Activated CD8-positive, alpha-beta memory T cell treated with anti-CD3 and anti-CD28 coated beads, Interleukin-2, amount 50 U/mL, for 48 hours (primary cell): Measurements from ENCODE around the gene NDUFS2.

ENCODE experiments used
- DNase-seq: peaks from one replicate; pipeline ENCODE4 v3.0.0-alpha.2; 2020

NDUFS2 gene

DNA sequence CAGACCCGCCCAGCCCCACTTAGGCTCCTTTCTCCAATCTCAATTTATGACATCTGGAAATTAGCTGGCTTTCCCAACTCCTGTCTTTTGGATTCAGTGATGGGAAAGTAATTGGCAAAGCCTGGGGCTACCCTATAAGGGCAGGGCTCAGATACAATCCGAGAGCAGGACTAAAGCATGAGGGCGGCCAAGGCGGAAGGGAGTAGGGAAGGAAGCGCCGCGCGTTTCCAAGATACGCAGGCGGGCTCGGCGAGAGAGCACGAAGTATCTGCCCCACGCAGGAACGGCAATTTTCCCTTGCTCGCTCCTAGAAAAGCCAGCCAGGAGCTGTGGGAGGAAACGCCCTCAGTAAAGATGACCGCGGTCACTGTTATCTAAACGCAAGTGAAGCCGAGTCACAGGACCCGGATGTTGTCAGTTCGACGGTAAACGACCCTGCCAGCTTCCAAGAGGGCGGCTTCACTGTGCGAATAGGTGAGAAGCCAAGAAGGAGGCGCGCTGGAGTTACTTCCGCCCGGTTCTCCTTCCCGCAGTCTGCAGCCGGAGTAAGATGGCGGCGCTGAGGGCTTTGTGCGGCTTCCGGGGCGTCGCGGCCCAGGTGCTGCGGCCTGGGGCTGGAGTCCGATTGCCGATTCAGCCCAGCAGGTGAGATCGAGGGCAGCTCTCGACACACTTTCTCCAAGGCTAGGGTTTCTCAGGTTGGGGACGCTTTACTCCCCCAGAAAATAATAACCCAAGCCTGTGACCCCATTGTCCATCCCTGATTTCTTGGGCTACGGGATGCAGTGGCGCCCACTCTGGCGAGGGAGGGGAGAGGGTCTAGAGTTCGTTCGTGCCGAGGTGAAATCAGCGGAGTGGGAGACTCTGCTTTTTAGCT lies at the start of gene NDUFS2:
TSS of gene NDUFS2 (plus strand) at position 532 of the 877 bp plus-strand sequence. CDS start at position 551, 19 bp downstream.
- peak; percentile 93 for DNase-seq

DNA sequence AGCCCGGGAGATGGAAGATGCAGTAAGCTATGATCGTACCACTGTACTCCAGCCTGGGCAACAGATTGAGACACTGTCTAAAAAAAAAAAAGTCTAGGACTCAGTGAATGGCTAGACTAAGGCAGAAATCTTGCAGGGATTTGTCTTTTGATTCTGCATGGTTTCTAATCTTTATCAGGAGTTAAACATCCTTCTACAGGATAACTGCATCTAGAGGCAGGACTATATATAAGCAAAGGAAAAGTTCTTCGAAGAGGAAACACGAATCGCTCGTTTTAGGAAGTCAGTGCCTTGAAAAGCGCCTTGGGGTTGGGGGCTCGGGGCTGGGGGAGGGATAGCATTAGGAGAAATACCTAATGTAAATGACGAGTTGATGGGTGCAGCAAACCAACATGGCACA lies 49.0 kb upstream of the NDUFS2 start:
- DNase-seq = no peak

DNA sequence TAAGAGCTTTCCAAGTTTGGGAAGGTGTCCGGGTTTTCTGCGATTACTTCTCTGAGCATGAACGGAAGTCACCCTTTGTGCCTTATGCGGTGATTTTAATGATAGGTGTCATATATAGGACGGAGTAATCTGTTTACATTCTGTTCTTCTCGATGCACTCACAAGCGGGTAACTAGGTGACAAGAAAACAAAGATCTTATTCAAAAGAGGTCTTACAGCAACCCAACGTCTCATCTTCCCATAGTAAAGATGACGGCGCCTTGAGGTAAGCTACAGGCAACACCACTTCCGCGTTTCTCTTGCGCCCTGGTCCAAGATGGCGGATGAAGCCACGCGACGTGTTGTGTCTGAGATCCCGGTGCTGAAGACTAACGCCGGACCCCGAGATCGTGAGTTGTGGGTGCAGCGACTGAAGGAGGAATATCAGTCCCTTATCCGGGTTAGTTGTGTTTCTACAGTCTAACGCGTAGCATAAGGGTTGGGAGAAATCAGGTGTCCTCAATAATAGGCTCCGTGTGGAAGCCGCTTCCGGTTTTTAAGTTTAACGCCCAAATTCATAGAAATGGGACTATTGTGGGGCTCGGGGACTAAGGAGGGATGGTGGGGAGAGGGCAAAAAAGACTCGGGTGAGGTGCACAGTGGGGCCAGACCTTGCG lies 48.4 kb upstream of the NDUFS2 start, which contains the start of gene UFC1:
TSS of gene UFC1 (plus strand) at position 297 of the 656 bp plus-strand sequence. CDS start at position 317, 20 bp downstream.
- peak; percentile 87 for DNase-seq

DNA sequence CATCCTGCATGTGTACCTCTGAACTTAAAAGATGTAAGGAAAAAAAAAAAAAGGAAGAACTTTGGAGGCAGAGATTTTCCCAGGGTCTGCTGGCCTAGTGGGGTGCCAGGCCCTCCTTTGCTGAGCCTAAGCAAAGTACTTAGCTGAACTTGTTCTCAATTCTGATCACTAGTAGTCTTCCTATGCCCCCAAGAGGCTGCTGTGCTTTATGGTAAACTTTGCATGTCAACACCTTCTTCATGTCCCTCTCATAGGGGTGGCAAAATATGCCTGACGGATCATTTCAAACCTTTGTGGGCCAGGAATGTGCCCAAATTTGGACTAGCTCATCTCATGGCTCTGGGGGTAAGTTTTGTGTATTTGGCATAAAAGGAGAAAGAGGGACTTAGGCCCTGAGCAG lies 44.3 kb upstream of the NDUFS2 start:
- DNase-seq = no peak

DNA sequence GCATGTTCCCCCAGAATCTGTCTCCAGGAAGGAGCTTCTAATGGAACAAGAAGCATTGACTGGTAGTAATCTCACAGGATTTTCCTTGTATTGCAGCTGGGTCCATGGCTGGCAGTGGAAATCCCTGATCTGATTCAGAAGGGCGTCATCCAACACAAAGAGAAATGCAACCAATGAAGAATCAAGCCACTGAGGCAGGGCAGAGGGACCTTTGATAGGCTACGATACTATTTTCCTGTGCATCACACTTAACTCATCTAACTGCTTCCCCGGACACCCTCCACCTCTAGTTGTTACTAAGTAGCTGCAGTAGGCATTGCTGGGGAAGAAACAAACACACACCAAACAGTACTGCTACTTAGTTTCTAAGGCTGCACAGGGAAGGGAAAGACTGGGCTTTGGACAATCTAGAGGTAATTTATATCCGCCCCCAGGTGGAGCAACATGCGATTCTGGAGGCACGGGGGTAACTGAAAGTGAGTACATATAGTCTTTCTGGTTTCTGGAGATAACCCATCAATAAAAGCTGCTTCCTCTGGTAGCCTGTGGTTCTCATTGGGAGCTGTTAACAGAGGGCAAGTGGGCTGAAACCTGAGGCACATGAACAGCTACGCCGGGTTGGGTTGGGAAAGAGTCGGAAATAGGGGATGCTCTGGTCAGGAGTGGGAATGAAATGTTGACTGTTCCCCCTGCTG lies 43.7 kb upstream of the NDUFS2 start:
- no peak for DNase-seq

DNA sequence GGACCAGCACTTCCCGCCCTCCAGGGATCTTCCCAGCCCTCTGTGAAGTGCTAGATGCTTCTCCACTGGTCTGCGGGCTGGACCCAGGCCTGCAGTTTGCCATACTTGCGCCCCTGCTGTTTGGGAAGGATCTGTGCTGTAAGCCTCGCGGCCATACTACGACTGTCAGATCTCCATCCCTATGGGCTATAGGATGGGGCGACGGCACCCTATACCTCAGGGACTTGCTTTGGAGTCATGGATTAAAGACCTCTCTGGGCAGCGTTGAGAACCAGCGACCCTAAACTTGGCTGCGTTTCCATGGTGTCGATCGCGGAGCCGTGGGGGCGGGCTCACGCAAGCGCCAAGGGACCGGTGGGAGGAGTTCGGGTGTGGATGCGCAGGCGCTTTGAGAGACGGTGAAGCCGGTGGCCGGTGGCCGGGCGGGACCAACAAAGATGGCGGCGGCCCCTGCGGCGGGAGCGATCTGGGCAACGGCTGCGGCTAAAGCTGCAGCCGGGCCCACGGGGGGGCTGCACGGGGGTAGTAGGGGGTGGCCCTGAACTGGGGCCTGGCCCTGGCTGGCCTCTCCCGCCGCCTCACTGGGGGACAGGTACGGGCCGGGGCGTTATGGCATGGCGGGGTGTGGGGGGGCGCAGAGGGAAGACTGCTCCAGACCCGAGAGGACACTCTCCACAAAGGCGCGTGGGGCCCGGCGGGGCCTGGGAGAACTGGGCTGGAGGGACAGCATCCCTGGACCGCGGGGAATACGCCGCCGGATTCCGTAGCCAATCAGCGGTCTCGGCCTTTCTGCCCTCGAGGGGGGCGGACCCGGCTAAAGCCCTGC lies 42.9 kb upstream of the NDUFS2 start, which contains the start of gene USP21:
TSS of gene USP21 (plus strand) at position 414 of the 826 bp plus-strand sequence. CDS start 1,141 bp downstream, outside the sequence.
- peak; percentile 95 for DNase-seq

DNA sequence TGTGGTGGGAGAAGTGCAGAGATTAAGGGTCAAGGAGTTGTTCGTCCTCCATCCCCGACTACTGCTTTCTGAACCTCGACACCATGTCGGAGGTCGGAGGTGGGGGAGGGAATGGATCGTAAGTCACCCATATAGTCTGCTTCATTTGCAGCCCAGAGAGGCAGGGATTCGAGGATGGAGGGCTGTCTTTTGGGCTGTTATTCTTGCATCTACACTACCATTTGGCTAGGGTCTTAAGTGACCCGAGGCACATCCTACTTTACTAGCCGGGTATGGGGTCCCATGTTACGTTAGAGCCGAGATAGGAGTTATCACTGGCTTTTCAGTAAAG lies 42.3 kb upstream of the NDUFS2 start:
- DNase-seq = no peak

DNA sequence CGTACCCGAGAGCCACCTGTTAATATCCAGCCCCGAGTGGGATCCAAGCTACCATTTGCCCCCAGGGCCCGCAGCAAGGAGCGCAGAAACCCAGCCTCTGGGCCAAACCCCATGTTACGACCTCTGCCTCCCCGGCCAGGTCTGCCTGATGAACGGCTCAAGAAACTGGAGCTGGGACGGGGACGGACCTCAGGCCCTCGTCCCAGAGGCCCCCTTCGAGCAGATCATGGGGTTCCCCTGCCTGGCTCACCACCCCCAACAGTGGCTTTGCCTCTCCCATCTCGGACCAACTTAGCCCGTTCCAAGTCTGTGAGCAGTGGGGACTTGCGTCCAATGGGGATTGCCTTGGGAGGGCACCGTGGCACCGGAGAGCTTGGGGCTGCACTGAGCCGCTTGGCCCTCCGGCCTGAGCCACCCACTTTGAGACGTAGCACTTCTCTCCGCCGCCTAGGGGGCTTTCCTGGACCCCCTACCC lies 41.5 kb upstream of the NDUFS2 start:
- DNase-seq = no peak

DNA sequence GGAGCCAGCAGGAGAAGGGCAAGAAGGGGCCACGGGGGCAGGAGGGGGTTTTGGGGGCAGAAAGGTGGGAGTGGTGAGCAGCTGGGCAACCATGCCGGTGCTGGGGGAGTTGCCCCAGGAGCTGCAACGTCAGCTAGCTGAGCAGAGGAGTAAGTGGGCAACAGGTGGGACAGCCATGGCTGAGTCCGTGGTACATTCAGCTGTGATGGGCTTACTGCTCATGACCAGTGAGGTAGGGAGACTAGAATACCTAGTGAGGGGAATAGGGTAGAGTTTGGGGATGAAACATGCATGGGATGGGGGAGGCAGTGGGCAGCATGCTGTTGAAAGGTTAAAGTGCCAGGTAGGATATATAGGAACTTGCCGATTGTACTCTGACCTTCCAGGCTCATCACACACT lies 40.5 kb upstream of the NDUFS2 start:
- DNase-seq = no peak

DNA sequence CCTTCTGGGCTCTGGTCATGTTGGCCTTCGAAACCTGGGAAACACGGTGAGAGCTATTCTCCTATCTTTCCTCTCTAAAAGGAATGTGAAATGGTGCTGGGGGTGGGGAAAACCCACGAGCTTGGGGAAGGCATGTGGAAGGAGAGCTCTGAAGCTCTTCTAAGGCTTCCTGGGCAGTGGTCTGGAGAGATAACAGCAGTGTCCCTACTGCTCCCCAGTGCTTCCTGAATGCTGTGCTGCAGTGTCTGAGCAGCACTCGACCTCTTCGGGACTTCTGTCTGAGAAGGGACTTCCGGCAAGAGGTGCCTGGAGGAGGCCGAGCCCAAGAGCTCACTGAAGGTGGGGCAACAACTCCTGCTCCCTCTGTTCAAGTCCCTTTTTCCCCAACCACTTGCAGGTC lies 40.1 kb upstream of the NDUFS2 start:
- no peak for DNase-seq

DNA sequence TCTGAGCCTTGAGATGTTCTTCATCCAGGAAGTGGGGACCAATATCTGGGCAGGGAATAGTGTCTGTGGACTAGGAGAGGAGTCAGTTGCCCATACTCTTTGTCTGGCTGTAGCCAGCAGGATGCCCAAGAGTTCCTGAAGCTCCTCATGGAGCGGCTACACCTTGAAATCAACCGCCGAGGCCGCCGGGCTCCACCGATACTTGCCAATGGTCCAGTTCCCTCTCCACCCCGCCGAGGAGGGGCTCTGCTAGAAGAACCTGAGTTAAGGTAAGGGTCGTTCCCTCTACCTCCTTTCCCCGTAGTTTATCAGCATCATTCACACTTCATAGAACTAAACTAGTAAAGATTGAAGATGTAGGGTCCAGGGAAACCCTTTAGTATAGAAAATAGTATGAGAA lies 39.4 kb upstream of the NDUFS2 start:
- no peak for DNase-seq

DNA sequence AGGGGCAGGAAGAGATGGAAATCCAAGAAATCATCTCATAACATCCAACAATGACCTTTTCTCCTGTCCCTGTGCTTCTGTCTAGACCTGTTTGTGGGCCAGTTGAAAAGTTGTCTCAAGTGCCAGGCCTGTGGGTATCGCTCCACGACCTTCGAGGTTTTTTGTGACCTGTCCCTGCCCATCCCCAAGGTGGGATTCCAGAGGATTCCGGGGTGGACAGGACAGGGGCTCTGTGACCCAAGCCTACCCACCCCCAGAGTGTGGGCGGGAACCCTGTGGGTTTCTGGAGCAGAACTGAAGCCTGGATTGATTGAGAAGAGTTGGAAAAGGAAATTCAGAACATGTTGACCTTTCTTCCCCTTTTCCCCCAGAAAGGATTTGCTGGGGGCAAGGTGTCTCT lies 38.4 kb upstream of the NDUFS2 start:
- DNase-seq = no peak

DNA sequence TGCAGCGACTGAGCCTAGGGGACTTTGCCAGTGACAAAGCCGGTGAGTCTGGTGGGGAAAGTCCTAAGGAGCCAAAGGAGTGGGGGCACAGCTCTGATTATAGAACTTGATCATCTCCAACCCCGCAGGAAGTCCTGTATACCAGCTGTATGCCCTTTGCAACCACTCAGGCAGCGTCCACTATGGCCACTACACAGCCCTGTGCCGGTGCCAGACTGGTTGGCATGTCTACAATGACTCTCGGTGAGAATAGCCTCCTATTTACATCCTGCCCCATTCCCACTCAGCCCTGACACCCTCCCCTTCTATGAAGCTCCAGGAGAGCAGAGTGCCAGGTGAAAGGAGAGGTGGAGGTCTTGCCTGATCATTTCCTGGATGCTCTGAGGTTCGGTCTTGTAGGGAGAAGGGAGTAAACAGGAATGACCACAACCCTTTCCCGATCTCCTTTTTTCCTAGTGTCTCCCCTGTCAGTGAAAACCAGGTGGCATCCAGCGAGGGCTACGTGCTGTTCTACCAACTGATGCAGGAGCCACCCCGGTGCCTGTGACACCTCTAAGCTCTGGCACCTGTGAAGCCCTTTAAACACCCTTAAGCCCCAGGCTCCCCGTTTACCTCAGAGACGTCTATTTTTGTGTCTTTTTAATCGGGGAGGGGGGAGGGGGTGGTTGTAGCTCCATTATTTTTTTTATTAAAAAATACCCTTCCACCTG lies 37.1 kb upstream of the NDUFS2 start:
- DNase-seq = no peak

DNA sequence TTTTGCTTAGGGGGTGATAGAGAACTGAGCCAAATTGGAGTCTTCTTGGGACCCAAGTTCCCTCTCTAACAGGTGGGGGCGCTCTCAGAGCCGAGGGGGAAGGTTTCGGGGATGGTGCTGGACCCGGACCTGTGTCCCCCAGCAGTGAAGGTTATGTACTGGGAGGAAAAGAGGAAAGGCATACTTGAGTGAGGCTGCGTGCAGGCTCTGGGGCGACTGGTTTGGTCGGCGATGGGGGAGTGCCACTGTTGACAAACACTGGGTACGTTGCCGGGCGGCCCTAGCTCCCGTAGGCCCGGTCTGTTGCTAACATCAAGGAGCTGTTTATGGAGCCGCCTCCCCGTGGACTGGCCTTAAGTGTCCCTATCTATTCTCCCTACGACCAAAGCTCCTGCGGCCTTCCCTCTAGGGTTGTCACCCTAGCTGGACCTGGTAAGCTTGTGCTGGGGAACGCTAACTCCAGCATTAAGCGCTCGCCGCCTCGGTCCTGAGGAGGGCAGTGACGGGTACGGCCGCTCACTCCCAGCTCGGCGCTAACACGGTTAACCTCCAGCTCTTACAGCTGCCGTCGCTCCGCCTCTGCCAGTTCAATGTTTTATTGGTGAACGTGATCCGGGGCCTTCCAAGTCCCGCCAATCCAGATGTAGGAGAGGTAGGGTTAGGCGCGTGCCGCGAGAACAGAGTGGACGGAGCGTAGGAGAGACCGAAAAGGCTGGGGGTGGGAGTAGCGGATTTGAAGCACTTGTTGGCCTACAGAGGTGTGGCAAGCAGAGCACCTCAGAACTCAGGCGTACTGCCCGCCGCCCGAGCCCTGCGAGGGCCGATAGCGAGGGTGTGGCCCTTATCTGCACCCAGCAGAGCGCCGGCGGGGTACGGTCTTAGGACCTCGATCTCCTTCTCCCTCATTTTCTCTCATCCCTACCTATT lies 36.2 kb upstream of the NDUFS2 start, which contains the start of gene PPOX:
TSS of gene PPOX (plus strand) at position 685 of the 927 bp plus-strand sequence. CDS start 422 bp downstream, outside the sequence.
- DNase-seq = peak; percentile 92

DNA sequence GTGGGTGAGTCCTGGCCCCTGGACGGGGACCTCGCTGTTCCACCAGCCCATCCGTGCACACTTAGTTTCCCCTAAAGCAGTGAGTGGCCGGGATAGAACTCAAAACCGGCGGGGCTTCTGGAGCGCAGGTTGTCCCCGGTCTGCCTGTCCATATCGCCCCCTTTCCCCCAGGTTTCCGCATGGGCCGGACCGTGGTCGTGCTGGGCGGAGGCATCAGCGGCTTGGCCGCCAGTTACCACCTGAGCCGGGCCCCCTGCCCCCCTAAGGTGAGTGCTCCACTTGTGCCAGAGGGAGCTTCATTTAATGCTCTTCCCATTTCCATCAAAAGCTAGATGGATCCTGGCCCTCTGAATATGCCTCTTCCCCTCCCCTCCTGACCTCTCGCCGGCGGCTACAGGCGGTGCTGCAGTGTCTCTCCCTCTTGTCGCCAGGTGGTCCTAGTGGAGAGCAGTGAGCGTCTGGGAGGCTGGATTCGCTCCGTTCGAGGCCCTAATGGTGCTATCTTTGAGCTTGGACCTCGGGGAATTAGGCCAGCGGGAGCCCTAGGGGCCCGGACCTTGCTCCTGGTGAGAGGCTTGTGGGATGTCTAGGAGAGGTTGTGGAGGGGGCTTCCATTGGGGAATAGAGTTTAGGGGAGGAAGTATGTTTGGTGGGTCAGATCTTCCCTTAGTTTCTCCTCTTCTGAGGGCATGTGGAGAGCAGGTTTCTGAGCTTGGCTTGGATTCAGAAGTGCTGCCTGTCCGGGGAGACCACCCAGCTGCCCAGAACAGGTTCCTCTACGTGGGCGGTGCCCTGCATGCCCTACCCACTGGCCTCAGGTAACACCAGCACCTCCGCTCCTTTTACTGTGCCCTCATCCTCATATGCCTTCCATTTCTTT lies 35.3 kb upstream of the NDUFS2 start:
- DNase-seq = no peak

DNA sequence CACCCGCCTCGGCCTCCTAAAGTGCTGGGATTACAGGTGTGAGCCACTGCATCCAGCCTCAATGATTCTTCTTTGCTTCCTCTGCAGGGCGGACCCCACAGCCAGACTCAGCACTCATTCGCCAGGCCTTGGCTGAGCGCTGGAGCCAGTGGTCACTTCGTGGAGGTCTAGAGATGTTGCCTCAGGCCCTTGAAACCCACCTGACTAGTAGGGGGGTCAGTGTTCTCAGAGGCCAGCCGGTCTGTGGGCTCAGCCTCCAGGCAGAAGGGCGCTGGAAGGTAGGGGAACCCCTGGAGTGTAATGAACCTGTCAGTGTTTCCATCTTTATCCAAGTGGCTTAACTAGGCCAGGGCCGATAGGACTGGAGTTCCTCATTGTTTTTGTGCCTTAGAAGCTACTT lies 33.3 kb upstream of the NDUFS2 start:
- no peak for DNase-seq

DNA sequence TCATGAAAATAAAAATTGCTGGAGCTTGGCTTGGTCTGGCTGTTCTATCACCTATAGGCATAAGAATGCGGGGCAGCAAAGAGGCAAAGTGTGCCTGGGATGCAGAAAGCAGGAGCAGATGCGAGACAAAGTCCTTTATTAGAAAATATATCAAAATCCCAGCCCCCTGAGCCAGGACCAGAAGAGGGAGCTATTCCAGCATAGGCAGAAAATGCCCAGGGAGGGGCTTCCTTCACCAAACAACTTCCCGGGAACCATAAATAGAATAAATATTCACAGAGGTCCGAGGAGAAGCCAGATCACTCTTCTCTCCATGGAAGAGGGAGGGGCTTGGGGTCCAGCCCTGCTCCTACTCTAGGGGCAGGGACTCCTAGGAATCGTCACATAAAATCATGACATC lies 31.0 kb upstream of the NDUFS2 start:
- no peak for DNase-seq

DNA sequence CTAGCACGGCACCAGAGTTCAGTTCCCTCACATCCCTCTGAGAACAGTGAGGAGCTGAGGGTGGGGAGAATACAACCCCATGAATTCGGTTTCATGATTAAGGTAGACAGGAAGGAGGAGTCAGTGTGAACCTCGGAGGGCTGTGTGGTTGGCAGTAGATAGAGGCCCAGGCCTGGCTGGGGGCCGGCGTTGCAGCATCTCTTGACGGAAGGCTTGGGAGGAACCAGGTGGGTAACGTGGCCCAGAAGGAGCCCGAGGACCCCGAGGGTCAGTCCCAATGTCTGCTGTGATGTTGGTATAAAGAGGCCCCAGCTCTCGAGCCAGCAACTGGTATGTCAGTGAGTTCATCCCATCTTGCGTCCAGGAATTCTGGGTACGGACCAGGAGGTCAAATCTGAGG lies 30.5 kb upstream of the NDUFS2 start:
- no peak for DNase-seq

DNA sequence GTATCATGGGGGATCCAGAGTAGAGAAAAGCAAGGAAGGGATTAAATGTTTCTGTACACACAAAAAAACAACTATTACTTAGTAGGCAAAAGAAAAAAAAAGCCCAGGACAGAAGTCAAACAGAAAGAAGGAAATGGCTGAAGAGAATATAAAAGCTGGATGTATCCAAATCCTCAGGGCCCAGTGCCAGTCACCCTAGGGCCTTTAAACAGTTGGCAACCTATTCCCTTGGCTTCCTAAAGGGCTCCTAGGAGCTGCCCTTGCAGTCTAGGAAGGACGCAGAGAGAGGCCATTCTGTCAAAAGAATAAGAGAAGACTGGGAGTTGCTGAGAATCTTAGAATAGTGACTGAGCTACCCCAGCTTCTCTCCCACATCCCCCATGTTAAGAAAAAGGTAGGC lies 29.8 kb upstream of the NDUFS2 start:
- no peak for DNase-seq
